HEK293 (cell line): ENCODE measurements around the gene HPS4.

Experiments used
- CTCF ChIA-PET: fragments of 350-600 bp; formaldehyde crosslinking; extraction: SDS; loops from one replicate; lab custom pipeline; 2021; ENCODE audit warnings: antibody characterized with exemption; lab: Yijun Ruan, JAX
- POLR2A ChIA-PET: fragments of 300-600 bp; formaldehyde crosslinking; extraction: SDS; loops from one replicate; lab custom pipeline; 2020; ENCODE audit warnings: antibody characterized with exemption, inconsistent platforms; lab: Yijun Ruan, JAX
- H3K27ac ChIP-seq: fragments of 200-500 bp; sonication (Bioruptor generic); 2 replicates; pipeline ENCODE4 v1.5.1; 2014; ENCODE audit warnings: low read depth, low read length, control low read depth, inconsistent platforms; ENCODE audit errors: extremely low read depth
- H3K36me3 ChIP-seq, 2 experiments: fragments of 200-500 bp in 1 of 2; sonication (Bioruptor generic) in 1 of 2; 1 replicate in 1 of 2; 2 replicates in 1 of 2; pipeline ENCODE4 v1.5.1; 2014 to 2017; ENCODE audit warnings: inconsistent platforms in 2 of 2, low read length in 2 of 2; ENCODE audit not compliant: control insufficient read depth in 2 of 2, insufficient read depth in 1 of 2
- H3K4me1 ChIP-seq: fragments of 200-500 bp; sonication (Bioruptor generic); 2 replicates; pipeline ENCODE4 v1.5.1; 2014; ENCODE audit warnings: mild to moderate bottlenecking, low read length, inconsistent platforms; ENCODE audit not compliant: control insufficient read depth, insufficient read depth
- H3K4me3 ChIP-seq: 2 replicates; pipeline ENCODE4 v1.5.1; 2011; ENCODE audit warnings: low read depth, mild to moderate bottlenecking, control low read depth, low read length, moderate library complexity
- H3K9me3 ChIP-seq: fragments of 200-500 bp; sonication (Bioruptor generic); 2 replicates; pipeline ENCODE4 v1.5.1; 2014; ENCODE audit warnings: low read depth, low read length, inconsistent platforms; ENCODE audit not compliant: control insufficient read depth, insufficient read depth
- BCL11B ChIP-seq: fragments of 450-650 bp; formaldehyde crosslinking; IDR thresholded peaks from 2 replicates; pipeline ENCODE4 v1.5.1; 2016; ENCODE audit warnings: low read depth, missing biosample characterization, missing genetic modification characterization
- GFI1B ChIP-seq: fragments of 450-650 bp; formaldehyde crosslinking; IDR thresholded peaks from 2 replicates; pipeline ENCODE4 v1.5.1; 2016; ENCODE audit warnings: missing biosample characterization, missing genetic modification characterization
- GLI2 ChIP-seq: fragments of 450-650 bp; formaldehyde crosslinking; IDR thresholded peaks from 2 replicates; pipeline ENCODE4; 2017; ENCODE audit warnings: missing biosample characterization, missing genetic modification characterization, low read depth, borderline replicate concordance
- HIC1 ChIP-seq: fragments of 450-650 bp; formaldehyde crosslinking; IDR thresholded peaks from 2 replicates; pipeline ENCODE4 v1.5.1; 2016; ENCODE audit warnings: missing biosample characterization, missing genetic modification characterization
- IKZF3 ChIP-seq: fragments of 450-650 bp; IDR thresholded peaks from 2 replicates; pipeline ENCODE4 v1.5.0; 2018; ENCODE audit warnings: missing biosample characterization, mild to moderate bottlenecking, missing genetic modification characterization, moderate library complexity
- KLF17 ChIP-seq: fragments of 450-650 bp; formaldehyde crosslinking; IDR thresholded peaks from 2 replicates; pipeline ENCODE4 v1.5.1; 2016; ENCODE audit warnings: missing biosample characterization, missing genetic modification characterization
- OSR2 ChIP-seq: fragments of 450-650 bp; formaldehyde crosslinking; IDR thresholded peaks from 2 replicates; pipeline ENCODE4 v1.5.1; 2016; ENCODE audit warnings: missing biosample characterization, missing genetic modification characterization
- SCRT1 ChIP-seq: fragments of 450-650 bp; formaldehyde crosslinking; IDR thresholded peaks from 2 replicates; pipeline ENCODE4 v1.5.1; 2016; ENCODE audit warnings: missing biosample characterization, missing genetic modification characterization, borderline replicate concordance
- TCF7L2 ChIP-seq: IDR thresholded peaks from 2 replicates; pipeline ENCODE4 v1.6.1; 2011; ENCODE audit warnings: low read depth, mild to moderate bottlenecking, inconsistent platforms, low read length, moderate library complexity, borderline replicate concordance
- ZBTB1 ChIP-seq: fragments of 450-650 bp; formaldehyde crosslinking; IDR thresholded peaks from 2 replicates; pipeline ENCODE4 v1.5.1; 2016; ENCODE audit warnings: missing biosample characterization, missing genetic modification characterization
- ZBTB6 ChIP-seq: fragments of 450-650 bp; formaldehyde crosslinking; IDR thresholded peaks from 2 replicates; pipeline ENCODE4 v1.5.1; 2017; ENCODE audit warnings: missing biosample characterization, missing genetic modification characterization
- ZBTB8A ChIP-seq: fragments of 450-650 bp; formaldehyde crosslinking; IDR thresholded peaks from 2 replicates; pipeline ENCODE4 v1.5.1; 2016; ENCODE audit warnings: missing biosample characterization, missing genetic modification characterization
- ZFHX2 ChIP-seq: fragments of 450-650 bp; formaldehyde crosslinking; conservative IDR thresholded peaks from 2 replicates; pipeline ENCODE4 v1.5.1; 2016; ENCODE audit warnings: missing biosample characterization, missing genetic modification characterization
- ZNF138 ChIP-seq: fragments of 450-650 bp; formaldehyde crosslinking; IDR thresholded peaks from 2 replicates; pipeline ENCODE4 v1.5.1; 2016; ENCODE audit warnings: missing biosample characterization, missing genetic modification characterization, borderline replicate concordance
- ZNF140 ChIP-seq: fragments of 450-650 bp; formaldehyde crosslinking; IDR thresholded peaks from 2 replicates; pipeline ENCODE4 v1.5.1; 2016; ENCODE audit warnings: missing biosample characterization, missing genetic modification characterization
- ZNF184 ChIP-seq: fragments of 450-650 bp; IDR thresholded peaks from 2 replicates; pipeline ENCODE4 v1.5.1; 2018; ENCODE audit warnings: missing biosample characterization, mild to moderate bottlenecking, missing genetic modification characterization
- ZNF19 ChIP-seq: fragments of 450-650 bp; formaldehyde crosslinking; IDR thresholded peaks from 2 replicates; pipeline ENCODE4; 2016; ENCODE audit warnings: missing biosample characterization, missing genetic modification characterization, low read depth
- ZNF311 ChIP-seq: fragments of 450-650 bp; formaldehyde crosslinking; IDR thresholded peaks from 2 replicates; pipeline ENCODE4 v1.5.1; 2017; ENCODE audit warnings: missing biosample characterization, missing genetic modification characterization, borderline replicate concordance
- ZNF529 ChIP-seq: fragments of 450-650 bp; formaldehyde crosslinking; IDR thresholded peaks from 2 replicates; pipeline ENCODE4 v1.5.1; 2017; ENCODE audit warnings: missing genetic modification characterization, missing biosample characterization; ENCODE audit not compliant: insufficient replicate concordance
- ZNF571 ChIP-seq: fragments of 450-650 bp; formaldehyde crosslinking; IDR thresholded peaks from 2 replicates; pipeline ENCODE4 v1.5.0; 2017; ENCODE audit warnings: missing biosample characterization, missing genetic modification characterization
- ZNF621 ChIP-seq: fragments of 450-650 bp; formaldehyde crosslinking; IDR thresholded peaks from 2 replicates; pipeline ENCODE4 v1.5.1; 2017; ENCODE audit warnings: missing biosample characterization, missing genetic modification characterization
- ZNF624 ChIP-seq: fragments of 450-650 bp; formaldehyde crosslinking; IDR thresholded peaks from 2 replicates; pipeline ENCODE4 v1.5.1; 2017; ENCODE audit warnings: missing biosample characterization, missing genetic modification characterization
- ZNF76 ChIP-seq: fragments of 450-650 bp; formaldehyde crosslinking; IDR thresholded peaks from 2 replicates; pipeline ENCODE4; 2016; ENCODE audit warnings: low read depth, missing biosample characterization, missing genetic modification characterization, borderline replicate concordance
- ZNF776 ChIP-seq: fragments of 450-650 bp; formaldehyde crosslinking; IDR thresholded peaks from 2 replicates; pipeline ENCODE4 v1.5.0; 2017; ENCODE audit warnings: missing biosample characterization, missing genetic modification characterization, borderline replicate concordance
- TF ChIP-seq, protein P1 (sequence below): fragments of 450-650 bp; formaldehyde crosslinking; optimal IDR thresholded peaks from 2 replicates; pipeline ENCODE3; 2016; ENCODE audit warnings: missing biosample characterization, mild to moderate bottlenecking, missing genetic modification characterization

HPS4 gene

GRCh38 chr22:26463688-26464087, 19.9 kb downstream of the HPS4 start:
- no peak for TF ChIP-seq IKZF3 (tag by site-specific recombination)
- no peak for TF ChIP-seq GFI1B (tag by site-specific recombination)
- no peak for TF ChIP-seq ZNF571 (tag by site-specific recombination)
- TF ChIP-seq OSR2 (tag by site-specific recombination), result no peak
- TF ChIP-seq ZBTB1 (tag by site-specific recombination), result no peak
- TF ChIP-seq ZNF76 (tag by site-specific recombination), result no peak
- TF ChIP-seq ZBTB8A (tag by site-specific recombination), result no peak
- no peak for TF ChIP-seq ZNF776
- TF ChIP-seq ZNF624 (tag by site-specific recombination), result no peak
- TF ChIP-seq ZBTB6 (tag by site-specific recombination), result no peak
- TF ChIP-seq ZFHX2, result no peak
- TF ChIP-seq ZNF138 (tag by site-specific recombination), result no peak
- no peak for TF ChIP-seq ZNF621 (tag by site-specific recombination)
- TF ChIP-seq HIC1 (tag by site-specific recombination), result no peak
- no peak for TF ChIP-seq KLF17
- no peaks in the 10 kb centered on the region; the same call in 1 of the 2 replicates for H3K4me1 ChIP-seq
- no peak overlapping the region for H3K4me3 ChIP-seq
- CTCF ChIA-PET, result interaction anchor here (0.8 to 10.4 kb wide), 4 partner anchors 11 to 99 kb away, joined by 3 to 267 read pairs (median 100); no protein-coding TSS in a partner anchor
- POLR2A ChIA-PET, result no interaction called here
- peaks cover 26 to 96% of the 10 kb centered on the region in 2 experiments for H3K36me3 ChIP-seq
- no peaks in the 10 kb centered on the region for H3K9me3 ChIP-seq
- H3K27ac ChIP-seq, result no peak overlapping the region

- H3K4me1 ChIP-seq, result no peaks in the 10 kb centered on the region; the same call in 1 of the 2 replicates
Measured at GRCh38 chr22:26463101-26463661, 20.4 kb downstream of the HPS4 start.

More at GRCh38 chr22:26463101-26463661, 20.4 kb downstream of the HPS4 start:
- Histone ChIP-seq H3K27ac (no peak overlapping the region), H3K4me3 (no peak overlapping the region), H3K36me3 (peaks cover 21 to 96% of the 10 kb centered on the region in 2 experiments)
- CTCF ChIA-PET, result interaction anchor here (0.5 to 10.4 kb wide), 10 partner anchors 9 to 214 kb away, joined by 3 to 267 read pairs (median 4); partner anchors contain the start of genes HPS4 and SRRD
- no peak for TF ChIP-seq TCF7L2
- TF ChIP-seq ZNF311 (tag by site-specific recombination), result no peak
- TF ChIP-seq, protein P1, sequence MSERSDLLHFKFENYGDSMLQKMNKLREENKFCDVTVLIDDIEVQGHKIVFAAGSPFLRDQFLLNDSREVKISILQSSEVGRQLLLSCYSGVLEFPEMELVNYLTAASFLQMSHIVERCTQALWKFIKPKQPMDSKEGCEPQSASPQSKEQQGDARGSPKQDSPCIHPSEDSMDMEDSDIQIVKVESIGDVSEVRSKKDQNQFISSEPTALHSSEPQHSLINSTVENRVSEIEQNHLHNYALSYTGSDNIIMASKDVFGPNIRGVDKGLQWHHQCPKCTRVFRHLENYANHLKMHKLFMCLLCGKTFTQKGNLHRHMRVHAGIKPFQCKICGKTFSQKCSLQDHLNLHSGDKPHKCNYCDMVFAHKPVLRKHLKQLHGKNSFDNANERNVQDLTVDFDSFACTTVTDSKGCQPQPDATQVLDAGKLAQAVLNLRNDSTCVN (tag by site-specific recombination), result no peak
- no peak for TF ChIP-seq KLF17
- TF ChIP-seq ZNF529, result no peak
- no peak for TF ChIP-seq ZNF19
- TF ChIP-seq SCRT1 (tag by site-specific recombination), result no peak
- no peak for TF ChIP-seq ZNF140 (tag by site-specific recombination)
- TF ChIP-seq BCL11B (tag by site-specific recombination), result no peak
- no peak for TF ChIP-seq ZNF184 (tag by site-specific recombination)
- TF ChIP-seq ZFHX2, result no peak
- no peak for TF ChIP-seq GLI2 (tag by site-specific recombination)
- TF ChIP-seq, all 188 proteins: peak for 0
- POLR2A ChIA-PET, result no interaction called here
- no peaks in the 10 kb centered on the region for H3K9me3 ChIP-seq
